Measurements from ENCODE around the gene ZNF28.
"Not testable (repeated sequence)": the region's sequence is repeated elsewhere in the genome, so short reads cannot be mapped to it uniquely, and the experiment has no call there.

Gene ZNF28

GRCh38 chr19:52821204-52821960, at the start of gene ZNF28:
Gene ZNF28 (minus strand): TSS chr19:52821633. CDS start chr19:52817958, 3,675 bp downstream.
- H3K27ac ChIP-seq = peak within 1 kb of the TSS; percentile 71
- peaks cover 23% of the 10 kb centered on the region for H3K36me3 ChIP-seq
- H3K9ac ChIP-seq = peak within 1 kb of the TSS; percentile 84
- H3K4me3 ChIP-seq = peak within 1 kb of the TSS; percentile 75
- not testable (repeated sequence) for H3K9me3 ChIP-seq, H3K4me1 ChIP-seq, H4K20me1 ChIP-seq, H3K27me3 ChIP-seq
- H3K4me2 ChIP-seq = peak within 1 kb of the TSS; percentile 85

DNA sequence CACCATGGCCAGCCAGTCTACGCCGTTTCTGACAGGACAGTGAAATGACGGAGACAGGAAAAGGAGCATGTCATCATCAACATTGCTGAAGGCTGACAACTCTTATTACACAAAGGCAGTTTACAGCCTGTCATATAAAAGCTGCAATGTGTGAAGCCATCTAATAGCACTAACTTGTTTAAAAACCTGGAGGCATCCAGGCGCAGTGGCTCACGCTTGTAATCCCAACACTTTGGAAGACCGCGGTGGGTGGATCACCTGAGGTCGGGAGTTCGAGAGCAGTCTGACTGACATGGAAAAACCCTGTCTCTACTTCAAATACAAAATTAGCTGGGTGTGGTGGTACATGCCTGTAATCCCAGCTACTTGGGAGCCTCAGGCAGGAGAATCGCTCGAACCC, 46.6 kb upstream of the ZNF28 start:
- not testable (repeated sequence) for H3K9ac ChIP-seq, H3K36me3 ChIP-seq, H3K4me1 ChIP-seq, H3K9me3 ChIP-seq, H4K20me1 ChIP-seq, H3K27me3 ChIP-seq, H3K4me2 ChIP-seq, H3K4me3 ChIP-seq, H3K27ac ChIP-seq

- Histone ChIP-seq H3K36me3 (peaks cover 24% of the 10 kb centered on the region), H3K4me3 (peak within 1 kb of the TSS; percentile 78), H3K9ac (peak within 1 kb of the TSS; percentile 85), H3K27ac (peak within 1 kb of the TSS; percentile 78), H3K4me2 (peak within 1 kb of the TSS; percentile 77), H3K4me1 (peaks cover 11% of the 10 kb centered on the region; the same call in 1 of the 2 replicates)
- not testable (repeated sequence) for H4K20me1 ChIP-seq, H3K27me3 ChIP-seq, H3K9me3 ChIP-seq
Measured at GRCh38 chr19:52857378-52858191, 36.2 kb upstream of the ZNF28 start, which contains the start of gene ZNF468. Gene ZNF468 (minus strand): TSS chr19:52857619. CDS start chr19:52854272, 3,347 bp downstream.

DNA sequence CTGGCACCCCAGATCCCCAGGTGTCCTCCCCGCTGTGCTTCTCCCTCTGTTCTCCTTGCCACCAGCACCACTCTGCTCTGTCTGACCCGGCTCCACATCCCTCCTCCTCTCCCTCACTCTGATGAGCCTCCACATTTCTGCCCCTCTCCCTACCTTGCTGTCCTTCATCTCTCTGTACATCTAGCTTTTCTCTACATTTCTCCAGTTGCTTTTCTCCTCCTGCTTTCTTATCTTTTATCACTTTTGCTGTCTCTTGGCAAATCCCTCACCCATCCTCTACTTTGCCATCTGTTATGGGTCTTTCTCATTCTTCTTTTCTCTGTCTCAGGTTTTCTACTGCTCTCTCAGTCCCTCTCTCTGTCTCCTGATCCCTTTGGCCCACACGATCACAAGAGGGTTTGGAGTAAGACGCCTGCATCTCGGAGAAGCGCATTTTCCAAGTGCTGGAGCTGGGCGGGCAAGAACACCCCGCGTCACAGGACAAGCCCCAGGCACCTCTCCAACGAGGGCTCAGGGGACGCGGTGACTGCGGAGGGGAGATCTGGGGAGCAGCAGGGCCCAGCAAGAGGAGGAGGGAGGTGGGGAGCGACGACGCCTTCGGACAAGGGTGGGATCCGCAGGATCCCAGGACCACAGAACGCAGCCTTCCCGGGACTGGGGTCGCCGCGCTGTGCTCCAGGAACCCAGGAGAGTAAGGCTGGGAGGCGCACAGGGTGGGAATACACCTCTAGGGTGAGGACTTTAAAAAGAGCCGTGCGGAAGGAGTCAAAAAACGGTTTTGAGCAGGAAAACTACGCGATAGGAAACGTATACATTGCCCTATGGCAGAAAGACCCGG, 35.3 kb upstream of the ZNF28 start:
- Histone ChIP-seq H3K4me3 (peak overlapping the region; percentile 78), H3K27ac (peak overlapping the region; percentile 78)
- H3K9me3 ChIP-seq = not testable (repeated sequence)

DNA sequence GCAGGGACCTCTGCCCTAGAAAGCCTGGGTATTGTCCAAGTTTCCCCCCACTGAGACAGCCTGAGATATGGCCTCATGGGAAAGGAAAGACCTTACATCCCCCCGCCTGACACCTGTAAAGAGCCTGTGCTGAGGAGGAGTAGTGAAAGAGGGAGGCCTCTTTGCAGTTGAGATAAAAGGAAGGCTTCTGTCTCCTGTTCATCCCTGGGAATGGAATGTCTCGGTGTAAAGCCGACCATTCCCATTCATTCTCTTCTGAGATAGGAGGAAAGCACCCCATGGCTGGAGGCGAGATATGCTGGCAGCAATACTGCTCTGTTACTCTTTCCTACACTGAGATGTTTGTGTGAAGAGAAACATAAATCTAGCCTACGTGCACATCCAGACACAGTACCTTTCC, 25.9 kb upstream of the ZNF28 start:
- H3K27ac ChIP-seq, H3K4me2 ChIP-seq, H3K4me1 ChIP-seq, H3K27me3 ChIP-seq, H3K4me3 ChIP-seq, H4K20me1 ChIP-seq, H3K9ac ChIP-seq: not testable (repeated sequence)
- H3K36me3 ChIP-seq = peaks cover 99% of the 10 kb centered on the region
- H3K9me3 ChIP-seq = peaks cover 45% of the 10 kb centered on the region

More for the DNA sequence above, 35.3 kb upstream of the ZNF28 start:
- Histone ChIP-seq H3K9ac (peak overlapping the region; percentile 85), H3K36me3 (peaks cover 32% of the 10 kb centered on the region), H3K4me2 (peak overlapping the region; percentile 74), H3K4me1 (peaks cover 11% of the 10 kb centered on the region; the same call in 1 of the 2 replicates)
- H4K20me1 ChIP-seq, H3K27me3 ChIP-seq: not testable (repeated sequence)

DNA sequence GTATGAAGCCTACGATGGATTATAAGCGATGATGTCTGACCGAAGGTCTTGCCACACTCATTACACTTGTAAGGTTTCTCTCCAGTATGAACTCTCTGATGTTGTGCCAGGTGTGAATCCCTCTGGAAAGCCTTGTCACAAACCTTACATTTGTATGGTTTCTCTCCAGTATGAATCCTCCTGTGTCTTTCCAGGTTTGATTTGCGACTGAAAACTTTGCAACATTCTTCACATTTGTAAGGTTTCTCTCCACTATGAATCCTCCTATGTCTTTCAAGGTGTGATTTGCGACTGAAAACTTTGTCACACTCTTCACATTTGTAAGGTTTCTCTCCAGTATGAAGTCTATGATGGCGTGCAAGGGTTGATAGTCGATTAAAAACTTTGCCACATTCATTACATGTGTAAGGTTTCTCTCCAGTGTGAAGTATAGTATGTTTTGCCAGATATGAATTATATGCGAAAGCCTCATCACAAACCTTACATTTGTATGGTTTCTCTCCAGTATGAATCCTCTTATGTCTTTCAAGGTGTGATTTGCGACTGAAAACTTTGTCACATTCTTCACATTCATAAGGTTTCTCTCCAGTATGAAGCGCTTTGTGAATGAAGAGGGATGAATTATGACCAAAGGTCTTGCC, 19.5 kb upstream of the ZNF28 start:
- H3K4me1 ChIP-seq, H3K9ac ChIP-seq, H3K27ac ChIP-seq, H4K20me1 ChIP-seq, H3K27me3 ChIP-seq, H3K4me2 ChIP-seq: not testable (repeated sequence)
- Histone ChIP-seq H3K9me3 (peaks cover 86% of the 10 kb centered on the region), H3K36me3 (peaks cover 93% of the 10 kb centered on the region), H3K4me3 (0 out of 2 replicates have a peak overlapping the region, but pooled peaks have one; percentile 30)

DNA sequence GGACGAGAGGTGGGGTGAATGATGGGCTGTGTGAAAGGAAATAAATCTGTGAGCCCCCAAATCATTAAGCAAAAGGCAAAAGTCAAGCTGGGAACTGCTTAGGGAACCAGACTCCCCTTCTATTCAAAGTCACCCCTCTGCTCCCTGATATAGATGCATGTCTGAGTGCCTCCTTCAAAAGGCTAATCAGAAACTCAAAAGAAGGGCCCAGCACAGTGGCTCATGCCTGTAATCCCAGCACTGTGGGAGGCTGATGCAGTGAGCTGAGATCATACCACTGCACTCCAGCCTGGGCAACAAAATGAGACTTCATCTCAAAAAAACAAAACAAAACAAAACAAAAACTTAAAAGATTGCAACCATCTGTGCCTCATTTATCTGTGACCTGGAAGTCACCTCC, 12.9 kb upstream of the ZNF28 start:
- not testable (repeated sequence) for H4K20me1 ChIP-seq, H3K4me1 ChIP-seq, H3K4me3 ChIP-seq, H3K27me3 ChIP-seq, H3K4me2 ChIP-seq, H3K9ac ChIP-seq, H3K27ac ChIP-seq
- H3K36me3 ChIP-seq = peaks cover 31% of the 10 kb centered on the region
- peaks cover 20% of the 10 kb centered on the region for H3K9me3 ChIP-seq

- not testable (repeated sequence) for H3K4me1 ChIP-seq, H3K9ac ChIP-seq, H3K27me3 ChIP-seq, H3K4me3 ChIP-seq, H4K20me1 ChIP-seq, H3K27ac ChIP-seq
- peaks cover 13% of the 10 kb centered on the region for H3K9me3 ChIP-seq
- H3K4me2 ChIP-seq = peak overlapping the region; percentile 17; the same call in 1 of the 2 replicates
- H3K36me3 ChIP-seq = peaks cover 24% of the 10 kb centered on the region
Measured at GRCh38 chr19:52833541-52833940, 12.1 kb upstream of the ZNF28 start.

- H3K9ac ChIP-seq, H3K4me2 ChIP-seq, H3K27me3 ChIP-seq, H3K4me3 ChIP-seq, H3K9me3 ChIP-seq, H3K4me1 ChIP-seq, H3K36me3 ChIP-seq, H3K27ac ChIP-seq, H4K20me1 ChIP-seq: not testable (repeated sequence)
Measured at GRCh38 chr19:52829866-52830265, 8.4 kb upstream of the ZNF28 start.
